Neuronal stem cell (in vitro differentiated cells): ENCODE results near the gene PLEKHA7.
A peak's percentile ranks its signal among the peaks of the same experiment; 100 is the strongest.

Source experiments
- DNase-seq: peaks from one replicate; pipeline ENCODE4 v3.0.0-alpha.2; 2013; ENCODE audit warnings: low spot score
- H2AFZ ChIP-seq: one replicate; pipeline ENCODE4 v1.6.1; 2013; ENCODE audit warnings: mild to moderate bottlenecking, low read length, inconsistent platforms
- H2AK5ac ChIP-seq: 2 replicates; pipeline ENCODE4 v1.6.1; 2013; ENCODE audit warnings: low read depth, mild to moderate bottlenecking, inconsistent platforms, low read length, moderate library complexity, mixed read lengths
- H2BK120ac ChIP-seq: 2 replicates; pipeline ENCODE4 v1.6.1; 2013; ENCODE audit warnings: low read depth, mild to moderate bottlenecking, inconsistent platforms, low read length, moderate library complexity, mixed read lengths
- H2BK12ac ChIP-seq: one replicate; pipeline ENCODE4 v1.6.1; 2013; ENCODE audit warnings: low read length, inconsistent platforms
- H2BK15ac ChIP-seq: 2 replicates; pipeline ENCODE4 v1.6.1; 2013; ENCODE audit warnings: mild to moderate bottlenecking, low read length, inconsistent platforms, mixed read lengths
- H2BK5ac ChIP-seq: one replicate; pipeline ENCODE4 v1.6.1; 2013; ENCODE audit warnings: inconsistent platforms, mild to moderate bottlenecking, low read length, moderate library complexity
- H3K14ac ChIP-seq: one replicate; pipeline ENCODE4 v1.6.1; 2013; ENCODE audit warnings: low read length, inconsistent platforms
- H3K18ac ChIP-seq: 2 replicates; pipeline ENCODE4 v1.6.1; 2013; ENCODE audit warnings: low read length, inconsistent platforms
- H3K23ac ChIP-seq: 2 replicates; pipeline ENCODE4 v1.6.1; 2013; ENCODE audit warnings: low read depth, mild to moderate bottlenecking, mixed read lengths, low read length, inconsistent platforms; ENCODE audit not compliant: poor library complexity
- H3K27ac ChIP-seq: replicated peaks from 3 replicates; pipeline ENCODE4 v1.5.1; 2013; ENCODE audit warnings: low read length, inconsistent platforms
- H3K27me3 ChIP-seq, 3 experiments: 2 replicates each; pipeline ENCODE4 v1.6.1; 2013; ENCODE audit warnings: low read length in 3 of 3, mild to moderate bottlenecking in 2 of 3, inconsistent platforms in 1 of 3, low read depth in 1 of 3, mixed read lengths in 1 of 3, moderate library complexity in 1 of 3; ENCODE audit not compliant: control insufficient read depth in 3 of 3, insufficient read depth in 3 of 3
- H3K36me3 ChIP-seq, 2 donors: replicated peaks in 1 of 2; 2 replicates each; pipeline ENCODE4 v1.6.1; 2013; ENCODE audit warnings: low read length in 2 of 2; ENCODE audit not compliant: control insufficient read depth in 2 of 2, insufficient read depth in 2 of 2
- H3K4ac ChIP-seq: 2 replicates; pipeline ENCODE4 v1.6.1; 2013; ENCODE audit warnings: inconsistent platforms, mild to moderate bottlenecking, low read length, moderate library complexity
- H3K4me1 ChIP-seq, 2 donors: 1 replicate in 1 of 2; 2 replicates in 1 of 2; pipeline ENCODE4 v1.6.1; 2013; ENCODE audit warnings: low read length in 2 of 2, low read depth in 1 of 2; ENCODE audit not compliant: control insufficient read depth in 2 of 2, insufficient read depth in 1 of 2
- H3K4me2 ChIP-seq: one replicate; pipeline ENCODE4 v1.6.1; 2013; ENCODE audit warnings: mild to moderate bottlenecking, low read length, inconsistent platforms; ENCODE audit not compliant: insufficient read depth, poor library complexity, severe bottlenecking
- H3K4me3 ChIP-seq, 2 donors: 2 replicates each; pipeline ENCODE4 v1.5.1; 2013; ENCODE audit warnings: low read length in 2 of 2, mild to moderate bottlenecking in 2 of 2, inconsistent platforms in 1 of 2, moderate library complexity in 1 of 2
- H3K79me1 ChIP-seq: one replicate; pipeline ENCODE4 v1.6.1; 2013; ENCODE audit warnings: low read depth, mild to moderate bottlenecking, inconsistent platforms, low read length, moderate library complexity
- H3K9ac ChIP-seq: one replicate; pipeline ENCODE4 v1.6.1; 2013; ENCODE audit warnings: mild to moderate bottlenecking, low read depth, low read length, inconsistent platforms; ENCODE audit not compliant: poor library complexity
- H3K9me3 ChIP-seq, 2 donors: replicated peaks in 1 of 2; 2 replicates each; pipeline versions ENCODE3 to v1.6.1; 2013; ENCODE audit warnings: low read length in 2 of 2, mild to moderate bottlenecking in 2 of 2, inconsistent platforms in 1 of 2, low read depth in 1 of 2, mixed read lengths in 1 of 2, moderate library complexity in 1 of 2; ENCODE audit not compliant: control insufficient read depth in 2 of 2, insufficient read depth in 1 of 2
- H4K8ac ChIP-seq: one replicate; pipeline ENCODE4 v1.6.1; 2013; ENCODE audit warnings: low read depth, mild to moderate bottlenecking, inconsistent platforms, low read length, moderate library complexity
- H4K91ac ChIP-seq: one replicate; pipeline ENCODE4 v1.6.1; 2013; ENCODE audit warnings: low read length, low read depth, mild to moderate bottlenecking, inconsistent platforms; ENCODE audit not compliant: poor library complexity
- WGBS, 2 donors: extraction: QIAGEN DNeasy Blood & Tissue Kit; methylation state at CpG; one replicate each; pipeline ENCODE4 v1.1.7; 2013; ENCODE audit warnings: missing lambda C conversion rate in 2 of 2, mixed read lengths in 1 of 2; ENCODE audit not compliant: insufficient read length in 2 of 2, insufficient replicate concordance in 1 of 2; ENCODE audit errors: extremely low coverage in 2 of 2; 5-methylcytosine and 5-hydroxymethylcytosine counted together

PLEKHA7 gene

DNA sequence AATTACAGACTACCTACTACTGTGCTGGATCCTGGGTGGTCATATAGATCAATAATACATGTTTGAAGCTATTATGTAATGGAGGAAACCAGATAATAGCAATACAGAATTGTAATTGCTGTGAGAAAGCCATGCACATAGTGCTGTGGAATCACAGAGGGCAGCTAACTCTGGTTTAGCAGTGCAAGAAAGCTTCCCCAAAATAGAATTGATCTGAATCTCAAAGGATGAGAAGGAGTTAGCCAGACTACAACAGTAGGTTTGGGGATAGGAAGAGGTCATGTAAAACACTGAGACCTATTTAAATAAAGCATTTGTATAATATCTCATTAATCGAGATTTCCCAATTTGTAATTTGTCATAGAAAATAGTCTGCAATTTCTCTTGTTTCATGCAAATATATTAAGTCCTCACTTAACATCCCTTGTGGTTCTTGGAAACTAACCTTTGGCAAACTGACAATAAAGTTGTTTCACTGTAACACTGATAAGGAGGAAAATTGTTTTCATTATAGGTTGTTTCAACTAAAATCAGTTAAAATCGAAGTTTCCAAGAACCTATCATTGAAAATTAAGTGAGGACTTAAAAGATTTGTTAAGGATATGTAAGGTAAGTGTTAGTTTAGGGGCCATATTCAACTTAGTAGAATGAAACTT, 268.1 kb downstream of the PLEKHA7 start:
- Histone ChIP-seq H4K91ac (no peak overlapping the region), H2BK120ac (no peak overlapping the region), H2BK5ac (no peak overlapping the region), H2BK12ac (no peak overlapping the region), H3K18ac (no peak overlapping the region), H3K79me1 (peaks cover 3% of the 10 kb centered on the region), H3K9ac (no peak overlapping the region), H3K14ac (no peak overlapping the region), H4K8ac (no peak overlapping the region), H2AFZ (no peak overlapping the region), H2BK15ac (no peak overlapping the region), H3K4me2 (no peak overlapping the region), H3K4me3 (no peak overlapping the region), H2AK5ac (no peak overlapping the region), H3K4ac (no peak overlapping the region), H3K27ac (no peak overlapping the region), H3K23ac (no peak overlapping the region), H3K9me3 (peaks cover 3 to 30% of the 10 kb centered on the region in 2 donors), H3K27me3 (no peaks in the 10 kb centered on the region), H3K36me3 (peaks cover 23 to 100% of the 10 kb centered on the region in 2 donors), H3K4me1 (no peaks in the 10 kb centered on the region)
- no CpG with 5 or more reads among the region's 2 CpGs for WGBS, 2 donors
- no peak for DNase-seq

DNA sequence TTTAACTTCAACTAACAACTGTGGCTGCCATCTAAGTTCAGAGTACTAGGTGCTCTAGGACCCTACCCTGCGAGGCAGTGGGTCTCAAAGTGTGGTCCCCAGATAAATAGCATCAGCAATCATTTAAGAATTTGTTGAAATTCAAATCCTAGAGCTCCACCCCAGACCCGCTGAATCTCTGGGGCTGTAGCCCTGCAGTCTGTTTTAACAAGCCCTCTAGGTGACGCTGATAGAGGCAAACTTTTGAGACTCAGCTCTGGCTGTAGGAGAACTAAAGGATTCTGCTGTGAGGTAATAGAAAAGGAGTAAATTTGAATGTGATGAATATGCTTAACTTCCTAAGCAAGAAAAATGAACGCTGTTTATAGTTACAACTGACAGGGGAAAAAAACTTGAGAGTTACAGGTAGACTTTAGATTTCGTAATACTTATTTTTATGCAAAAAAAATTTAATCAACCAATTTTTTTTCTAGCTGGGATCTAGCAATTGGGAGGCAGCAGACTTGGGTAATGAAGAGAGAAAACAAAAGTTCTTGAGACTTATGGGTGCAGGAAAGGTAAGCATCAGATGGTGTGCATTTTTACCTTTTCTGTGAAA, 270.0 kb downstream of the PLEKHA7 start:
- no peaks in the 10 kb centered on the region for H3K4me1 ChIP-seq
- H3K36me3 ChIP-seq: peaks cover 10 to 92% of the 10 kb centered on the region in 2 donors
- no peak overlapping the region for H3K27ac ChIP-seq
- H4K91ac ChIP-seq: no peak overlapping the region
- H3K79me1 ChIP-seq: peaks cover 3% of the 10 kb centered on the region
- no peak overlapping the region for H2BK15ac ChIP-seq
- no peak overlapping the region for H2BK5ac ChIP-seq
- H3K9ac ChIP-seq: no peak overlapping the region
- no peak overlapping the region for H2BK120ac ChIP-seq
- H3K27me3 ChIP-seq: no peaks in the 10 kb centered on the region
- no peak overlapping the region for H3K4me3 ChIP-seq
- no peak overlapping the region for H3K4me2 ChIP-seq
- H3K18ac ChIP-seq: no peak overlapping the region
- no peak overlapping the region for H3K23ac ChIP-seq
- H3K9me3 ChIP-seq: peaks cover 3 to 32% of the 10 kb centered on the region in 2 donors
- H3K4ac ChIP-seq: no peak overlapping the region
- H4K8ac ChIP-seq: no peak overlapping the region
- no peak overlapping the region for H2AFZ ChIP-seq
- DNase-seq: no peak
- H2BK12ac ChIP-seq: no peak overlapping the region
- H3K14ac ChIP-seq: no peak overlapping the region
- no peak overlapping the region for H2AK5ac ChIP-seq
- no CpG with 5 or more reads among the region's 5 CpGs for WGBS, 2 donors

DNA sequence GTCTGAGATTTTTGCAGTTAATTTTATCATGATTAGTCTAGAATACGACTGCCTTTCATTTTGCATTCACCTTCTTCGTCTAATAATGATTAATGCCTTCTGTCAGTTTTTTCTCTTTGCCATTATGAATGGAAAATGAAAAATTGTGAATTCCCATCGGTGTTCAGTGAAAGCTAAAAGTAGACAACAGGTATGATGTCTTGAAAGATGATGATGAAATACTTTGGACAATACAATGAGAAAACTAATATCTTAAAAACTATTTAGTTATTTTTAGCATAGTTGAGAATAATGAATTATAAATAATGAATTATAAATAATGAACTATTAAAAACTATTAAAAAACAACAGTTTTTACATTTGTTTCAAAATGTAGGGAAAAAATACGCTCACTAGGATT, 270.7 kb downstream of the PLEKHA7 start:
- H3K4me3 ChIP-seq: no peak overlapping the region
- H3K79me1 ChIP-seq: peaks cover 3% of the 10 kb centered on the region
- H3K4me1 ChIP-seq: no peaks in the 10 kb centered on the region
- no peak overlapping the region for H2BK15ac ChIP-seq
- H3K27ac ChIP-seq: no peak overlapping the region
- no peak overlapping the region for H2AFZ ChIP-seq
- H2BK5ac ChIP-seq: no peak overlapping the region
- no peak overlapping the region for H3K4ac ChIP-seq
- H2BK120ac ChIP-seq: no peak overlapping the region
- H4K8ac ChIP-seq: no peak overlapping the region
- H3K9me3 ChIP-seq: peaks cover 3 to 31% of the 10 kb centered on the region in 2 donors
- no peaks in the 10 kb centered on the region for H3K27me3 ChIP-seq
- no peak overlapping the region for H2AK5ac ChIP-seq
- no CpG with 5 or more reads among the region's 4 CpGs for WGBS, 2 donors
- H3K18ac ChIP-seq: no peak overlapping the region
- no peak overlapping the region for H3K9ac ChIP-seq
- no peak for DNase-seq
- peaks cover 9 to 84% of the 10 kb centered on the region in 2 donors for H3K36me3 ChIP-seq
- no peak overlapping the region for H3K4me2 ChIP-seq
- H2BK12ac ChIP-seq: no peak overlapping the region
- no peak overlapping the region for H3K23ac ChIP-seq
- no peak overlapping the region for H4K91ac ChIP-seq
- H3K14ac ChIP-seq: no peak overlapping the region

DNA sequence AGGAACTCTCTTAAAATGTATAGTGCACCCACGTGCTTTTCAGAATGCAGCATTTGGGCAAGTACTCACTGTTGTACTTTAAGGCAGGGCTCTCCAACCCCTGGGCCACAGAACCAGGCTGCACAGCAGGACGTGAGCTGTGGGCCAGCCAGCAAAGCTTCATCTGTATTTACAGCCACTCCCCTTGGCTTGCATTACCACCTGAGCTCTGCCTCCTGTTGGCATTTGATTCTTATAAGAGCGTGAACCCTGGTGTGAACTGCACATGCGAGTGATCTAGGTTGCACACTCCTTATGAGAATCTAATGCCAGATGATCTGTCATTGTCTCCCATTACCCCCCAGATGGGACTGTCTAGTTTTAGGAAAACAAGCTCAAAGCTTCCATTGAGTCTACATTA, 272.7 kb downstream of the PLEKHA7 start:
- H3K36me3 ChIP-seq: peaks cover 9 to 64% of the 10 kb centered on the region in 2 donors
- no CpG with 5 or more reads among the region's 4 CpGs for WGBS, 2 donors
- H4K91ac ChIP-seq: no peak overlapping the region
- H3K27me3 ChIP-seq: no peaks in the 10 kb centered on the region
- no peak overlapping the region for H2AFZ ChIP-seq
- H3K79me1 ChIP-seq: peaks cover 3% of the 10 kb centered on the region
- peaks cover 3 to 23% of the 10 kb centered on the region in 2 donors for H3K9me3 ChIP-seq
- no peak overlapping the region for H2BK120ac ChIP-seq
- no peak overlapping the region for H4K8ac ChIP-seq
- no peak overlapping the region for H2BK12ac ChIP-seq
- no peak overlapping the region for H3K27ac ChIP-seq
- H3K9ac ChIP-seq: peak overlapping the region; percentile 9
- no peak overlapping the region for H2AK5ac ChIP-seq
- H3K4me2 ChIP-seq: no peak overlapping the region
- H3K4me1 ChIP-seq: no peaks in the 10 kb centered on the region
- H3K23ac ChIP-seq: no peak overlapping the region
- no peak for DNase-seq
- H3K4me3 ChIP-seq: no peak overlapping the region
- H2BK5ac ChIP-seq: no peak overlapping the region
- H3K14ac ChIP-seq: no peak overlapping the region
- H3K4ac ChIP-seq: no peak overlapping the region
- H3K18ac ChIP-seq: no peak overlapping the region
- H2BK15ac ChIP-seq: no peak overlapping the region
